CD4-positive, alpha-beta T cell treated with Interleukin-15 for 4 hours (primary cell): ENCODE results near the gene FCRL5.
"Not testable (repeated sequence)": the region's sequence is repeated elsewhere in the genome, so short reads cannot be mapped to it uniquely, and the experiment has no call there.

Experiments
- DNase-seq: peaks from one replicate; pipeline ENCODE4 v3.0.0-alpha.2; 2020; ENCODE audit warnings: low spot score

The FCRL5 gene

GRCh38 chr1:157487504-157487903 is 64.8 kb downstream of the FCRL5 start:
- DNase-seq: no peak

- DNase-seq: no peak
Observed at GRCh38 chr1:157487096-157487495, 65.2 kb downstream of the FCRL5 start.

DNA sequence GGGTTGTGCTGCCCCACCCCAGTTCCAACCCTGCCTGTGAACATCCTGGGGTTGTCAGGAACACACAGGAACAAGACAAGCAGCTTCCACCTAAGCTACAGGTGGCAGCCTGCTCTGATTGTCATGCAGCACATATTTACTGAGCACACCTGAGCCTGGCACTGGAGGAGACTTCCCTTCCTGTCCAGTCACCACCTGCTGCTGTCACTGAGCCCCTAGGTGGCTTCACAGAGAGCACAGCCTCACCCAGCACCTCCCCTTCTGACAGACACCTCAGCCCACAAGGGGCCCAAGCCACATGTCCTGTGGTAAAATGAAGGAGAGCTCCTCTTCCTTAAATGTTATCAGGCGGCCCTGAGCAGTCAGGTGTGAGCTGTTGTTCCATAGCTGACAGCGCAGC is 65.9 kb downstream of the FCRL5 start:
- not testable (repeated sequence) for DNase-seq

- no peak for DNase-seq
Observed at GRCh38 chr1:157485793-157486192, 66.5 kb downstream of the FCRL5 start.

DNA sequence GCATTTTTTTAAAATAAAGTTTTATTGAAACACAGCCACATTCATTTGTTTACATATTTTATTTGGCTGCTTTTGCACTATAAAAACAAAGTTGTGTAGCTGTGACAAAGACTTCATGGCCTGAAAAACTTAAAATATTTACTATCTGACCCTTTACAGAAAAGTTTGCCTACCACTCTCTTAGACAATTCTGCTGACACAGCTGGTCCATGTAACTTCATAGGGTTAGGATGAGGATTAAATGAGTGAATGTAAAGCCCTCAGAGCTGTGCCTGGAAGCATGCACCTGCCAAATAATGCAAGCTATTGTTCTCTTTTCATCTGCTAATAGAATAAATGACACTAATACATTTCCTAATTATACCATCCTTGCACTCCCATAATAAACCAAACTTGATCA is 67.7 kb downstream of the FCRL5 start:
- no peak for DNase-seq

- no peak for DNase-seq
Observed at GRCh38 chr1:157483635-157484034, 68.7 kb downstream of the FCRL5 start.

- no peak for DNase-seq
Observed at GRCh38 chr1:157482717-157483116, 69.6 kb downstream of the FCRL5 start.

DNA sequence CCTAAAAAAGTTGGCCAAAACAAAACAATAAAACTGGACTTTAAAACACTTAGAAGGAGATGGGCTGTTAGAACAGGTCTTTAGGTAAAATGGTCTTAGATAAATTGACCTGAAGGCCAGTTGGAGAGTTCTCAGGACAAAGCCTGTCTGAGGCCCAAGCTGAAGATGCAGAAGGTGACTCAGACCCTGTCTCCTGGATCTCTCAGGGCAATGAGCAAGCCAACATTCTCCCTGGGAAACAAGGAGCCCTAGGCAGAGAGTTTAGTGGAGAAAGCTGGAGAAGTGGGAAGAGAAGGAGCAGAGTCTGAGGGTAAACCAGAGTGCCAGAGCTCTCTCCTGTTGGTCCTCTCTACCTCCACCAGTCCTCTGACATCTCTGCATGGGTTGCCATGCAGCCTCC is 70.1 kb downstream of the FCRL5 start:
- no peak for DNase-seq

DNA sequence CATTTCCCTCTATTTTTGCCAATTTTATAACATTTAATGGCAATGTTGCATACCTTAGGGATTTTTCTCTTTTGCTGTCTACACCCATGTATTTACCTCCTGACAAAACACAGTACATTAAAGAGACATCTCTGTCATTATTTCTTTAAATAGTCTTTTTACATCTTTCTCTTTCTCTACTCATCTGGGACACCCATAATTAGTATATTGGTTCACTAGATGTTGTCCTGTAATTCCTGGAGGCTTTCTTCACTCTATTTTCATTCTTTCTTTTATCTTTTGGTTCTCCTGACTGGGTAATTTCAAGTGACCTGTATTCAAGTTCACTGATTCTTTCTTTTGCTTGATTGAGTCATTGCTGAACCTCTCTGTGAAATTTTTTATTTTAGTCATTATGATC is 74.3 kb downstream of the FCRL5 start:
- DNase-seq: no peak

DNA sequence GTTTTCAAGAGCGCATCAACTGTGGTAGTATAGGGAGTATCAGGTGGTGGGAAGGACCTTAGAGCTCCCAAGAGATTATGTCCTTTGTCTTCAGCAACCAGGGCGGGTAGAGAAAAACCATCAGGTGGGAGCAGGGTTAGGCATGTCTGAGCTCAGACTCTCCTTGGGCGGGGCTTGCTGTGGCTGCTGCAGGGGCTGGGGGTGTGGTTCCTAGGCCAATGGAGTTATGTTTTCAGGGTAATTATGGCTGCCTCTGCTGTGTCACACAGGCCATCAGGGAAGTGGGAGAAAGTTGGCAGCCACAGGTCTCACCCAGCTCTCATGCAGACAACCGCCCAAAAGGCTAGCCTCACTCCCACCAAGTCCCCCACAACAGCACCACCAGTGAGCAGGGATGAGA is 74.9 kb downstream of the FCRL5 start:
- DNase-seq: no peak

GRCh38 chr1:157472959-157473358 is 79.4 kb downstream of the FCRL5 start:
- DNase-seq: no peak

DNA sequence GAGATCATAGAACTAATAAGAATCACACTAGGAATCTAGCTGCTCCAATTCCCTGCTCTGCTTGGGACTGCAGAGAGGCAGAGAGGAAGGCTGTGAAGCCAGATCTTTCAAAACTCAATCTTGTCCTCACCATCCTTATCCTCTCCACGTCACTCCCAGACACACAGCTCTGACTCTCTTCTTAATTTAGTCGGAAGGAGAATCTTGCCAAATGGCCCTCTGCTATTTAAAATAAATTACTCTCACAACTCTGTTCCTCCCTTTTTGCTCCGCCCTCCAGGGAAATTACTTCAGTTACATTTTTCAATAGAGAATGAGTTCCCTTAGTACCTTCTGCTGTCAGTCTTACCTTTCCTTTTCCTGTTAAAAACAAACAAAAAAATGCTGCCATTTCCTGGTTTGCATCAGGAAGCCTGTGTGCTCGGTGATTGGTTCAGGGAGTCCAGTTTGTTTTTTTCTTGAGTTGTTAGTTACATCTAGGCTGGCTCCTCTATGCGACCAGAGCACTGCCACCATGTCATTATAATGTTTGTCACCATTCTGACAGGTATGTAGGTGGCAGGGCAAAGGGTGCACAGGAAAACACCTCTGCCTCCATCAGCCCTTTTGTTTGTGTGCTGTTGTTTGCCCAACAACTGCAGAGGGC is 80.1 kb downstream of the FCRL5 start:
- no peak for DNase-seq

GRCh38 chr1:157471531-157471930 is 80.8 kb downstream of the FCRL5 start:
- DNase-seq: no peak

GRCh38 chr1:157469752-157470675 is 82.3 kb downstream of the FCRL5 start:
- no peak for DNase-seq

GRCh38 chr1:157469300-157469699 is 83.0 kb downstream of the FCRL5 start:
- no peak for DNase-seq

GRCh38 chr1:157466011-157466410 is 86.3 kb downstream of the FCRL5 start:
- DNase-seq: no peak
